Prostate gland (tissue), 2 donors: ENCODE measurements around the gene ZFX.

ENCODE experiments used
- POLR2A ChIP-seq: fragments of 450-650 bp; IDR thresholded peaks from one replicate; pipeline ENCODE4 v1.6.1; 2016; ENCODE audit warnings: antibody characterized with exemption, mild to moderate bottlenecking
- POLR2AphosphoS5 ChIP-seq: sonication (generic); formaldehyde crosslinking; IDR thresholded peaks from one replicate; pipeline ENCODE4 v1.6.1; 2017; ENCODE audit warnings: antibody characterized with exemption
- TF ChIP-seq, protein P1 (sequence below), 4 experiments: fragments of 200-600 bp in 2 of 4; fragments of 450-650 bp in 2 of 4; sonication (generic) in 2 of 4; IDR thresholded peaks; 1 replicate in 3 of 4; 2 replicates in 1 of 4; pipeline ENCODE4 v1.5.1; 2016 to 2019; ENCODE audit warnings: antibody characterized with exemption in 4 of 4, mild to moderate bottlenecking in 2 of 4, moderate library complexity in 2 of 4

DNA sequence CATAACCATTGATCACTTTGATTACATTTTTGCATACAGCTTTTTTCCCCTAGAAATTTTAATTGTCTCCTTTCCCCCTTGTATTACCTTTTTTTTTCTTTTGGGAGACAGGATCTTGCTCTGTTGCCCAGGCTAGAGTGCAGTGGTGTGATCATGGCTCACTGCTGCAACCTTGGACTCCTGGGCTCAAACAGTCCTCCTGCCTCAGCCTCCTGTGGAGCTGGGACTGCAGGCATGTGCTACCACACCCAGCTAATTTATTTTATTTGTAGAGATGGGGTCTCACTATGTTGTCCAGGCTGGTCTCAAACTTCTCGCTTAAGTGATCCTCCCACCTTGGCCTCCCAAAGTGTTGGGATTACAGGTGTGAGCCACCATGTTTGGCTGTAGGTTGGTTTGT is 47.0 kb downstream of the ZFX start:
- TF ChIP-seq POLR2A: no peak
- TF ChIP-seq, protein P1, sequence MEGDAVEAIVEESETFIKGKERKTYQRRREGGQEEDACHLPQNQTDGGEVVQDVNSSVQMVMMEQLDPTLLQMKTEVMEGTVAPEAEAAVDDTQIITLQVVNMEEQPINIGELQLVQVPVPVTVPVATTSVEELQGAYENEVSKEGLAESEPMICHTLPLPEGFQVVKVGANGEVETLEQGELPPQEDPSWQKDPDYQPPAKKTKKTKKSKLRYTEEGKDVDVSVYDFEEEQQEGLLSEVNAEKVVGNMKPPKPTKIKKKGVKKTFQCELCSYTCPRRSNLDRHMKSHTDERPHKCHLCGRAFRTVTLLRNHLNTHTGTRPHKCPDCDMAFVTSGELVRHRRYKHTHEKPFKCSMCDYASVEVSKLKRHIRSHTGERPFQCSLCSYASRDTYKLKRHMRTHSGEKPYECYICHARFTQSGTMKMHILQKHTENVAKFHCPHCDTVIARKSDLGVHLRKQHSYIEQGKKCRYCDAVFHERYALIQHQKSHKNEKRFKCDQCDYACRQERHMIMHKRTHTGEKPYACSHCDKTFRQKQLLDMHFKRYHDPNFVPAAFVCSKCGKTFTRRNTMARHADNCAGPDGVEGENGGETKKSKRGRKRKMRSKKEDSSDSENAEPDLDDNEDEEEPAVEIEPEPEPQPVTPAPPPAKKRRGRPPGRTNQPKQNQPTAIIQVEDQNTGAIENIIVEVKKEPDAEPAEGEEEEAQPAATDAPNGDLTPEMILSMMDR (IDR thresholded peaks at IDR 0.05): no peak
- TF ChIP-seq POLR2AphosphoS5: no peak
